NCI-H82 (cell line): ENCODE data around the gene SRPK3.

ENCODE experiments used
- DNase-seq: peaks from one replicate; lab custom pipeline; 2025; lab: John Stamatoyannopoulos, UW

The SRPK3 gene

DNA sequence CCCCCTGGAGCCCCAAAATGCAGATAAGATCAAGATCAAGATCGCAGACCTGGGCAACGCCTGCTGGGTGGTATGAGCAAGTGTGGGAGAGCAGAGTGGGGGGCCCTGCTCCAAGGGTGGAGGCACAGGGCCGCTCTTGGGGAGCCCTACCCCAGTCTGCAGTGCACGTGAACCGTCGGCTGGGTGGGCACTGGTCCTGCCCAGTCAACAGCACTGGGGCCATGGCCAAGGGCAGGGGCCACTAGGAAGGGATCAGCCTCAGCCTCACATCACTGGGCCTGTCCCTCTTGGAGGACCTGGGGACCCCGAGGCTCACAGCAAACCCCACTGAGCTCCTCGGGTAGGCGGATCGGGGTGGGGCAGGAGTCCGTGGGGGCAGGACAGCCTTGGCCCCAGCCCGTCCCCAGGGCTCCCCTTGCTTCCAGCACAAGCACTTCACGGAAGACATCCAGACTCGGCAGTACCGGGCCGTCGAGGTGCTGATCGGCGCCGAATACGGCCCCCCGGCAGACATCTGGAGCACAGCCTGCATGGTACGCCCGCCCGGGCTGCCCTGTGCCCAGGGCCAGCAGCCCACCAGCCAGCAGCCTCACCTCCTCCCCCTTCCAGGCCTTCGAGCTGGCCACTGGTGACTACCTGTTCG is 3.6 kb downstream of the SRPK3 start:
- no peak for DNase-seq

DNA sequence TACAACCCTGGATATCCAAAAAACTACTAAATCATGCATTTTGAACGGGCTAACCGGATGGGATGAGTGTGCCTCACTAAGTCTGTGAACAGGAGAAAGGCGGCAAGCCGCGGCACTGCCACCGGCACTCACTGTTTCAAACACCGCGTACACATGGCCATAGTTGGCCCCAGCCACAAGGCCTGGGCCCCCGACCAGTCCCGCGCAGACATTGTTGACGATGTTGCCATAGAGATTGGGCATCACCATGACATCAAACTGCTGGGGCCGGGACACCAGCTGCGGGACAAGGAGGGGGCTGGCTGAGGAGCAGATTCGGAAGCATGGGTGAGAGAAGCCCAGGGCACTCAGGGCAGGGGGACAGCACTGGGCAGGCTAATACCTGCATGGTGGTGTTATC is 5.8 kb downstream of the SRPK3 start:
- DNase-seq: no peak

GRCh38 chrX:153789654-153790053 is 8.8 kb downstream of the SRPK3 start:
- DNase-seq: no peak

GRCh38 chrX:153791104-153791852 is 10.4 kb downstream of the SRPK3 start:
- DNase-seq: no peak

- DNase-seq: no peak
These were observed 11.5 kb downstream of the SRPK3 start for GRCh38 chrX:153792368-153792767.

- no peak for DNase-seq
These were observed 12.4 kb downstream of the SRPK3 start for GRCh38 chrX:153793291-153793690.

DNA sequence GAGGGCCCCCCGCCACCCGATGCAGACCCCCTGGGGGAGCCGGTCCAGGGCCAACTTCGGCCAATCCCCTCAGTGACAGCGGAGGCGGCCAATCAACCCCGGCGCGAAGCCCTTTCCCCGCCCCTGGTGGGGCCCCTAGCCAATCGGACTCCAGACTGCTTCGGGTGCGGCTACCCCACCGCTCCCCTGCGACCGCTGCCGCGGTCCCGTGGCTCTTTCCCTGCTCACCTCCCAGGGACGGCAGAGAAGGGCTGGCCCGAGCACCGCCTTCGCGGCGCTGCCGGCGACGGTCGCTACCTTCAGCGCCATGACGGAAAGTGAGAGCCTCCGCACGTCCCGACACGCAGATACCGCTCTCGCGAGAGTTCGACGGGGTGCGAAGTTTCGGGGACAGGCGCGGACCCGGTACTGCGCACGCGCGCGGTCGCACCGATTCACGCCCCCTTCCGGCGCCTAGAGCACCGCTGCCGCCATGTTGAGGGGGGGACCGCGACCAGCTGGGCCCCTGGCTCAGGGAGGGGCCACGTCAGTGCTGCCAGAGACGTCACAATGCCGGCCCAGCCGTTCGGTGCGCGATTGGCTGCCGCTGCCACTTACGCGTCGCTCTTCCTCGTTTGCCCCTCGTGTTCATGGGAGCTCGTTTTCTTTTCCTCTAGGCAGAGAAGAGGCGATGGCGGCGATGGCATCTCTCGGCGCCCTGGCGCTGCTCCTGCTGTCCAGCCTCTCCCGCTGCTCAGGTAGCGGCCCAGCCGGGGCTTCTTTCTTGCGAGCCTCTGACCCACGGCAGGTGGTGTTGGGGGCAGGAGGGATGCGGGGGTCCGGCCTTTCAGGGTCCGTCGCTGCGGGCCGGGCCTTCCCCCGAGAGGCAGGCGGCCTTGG is 13.4 kb downstream of the SRPK3 start, which contains the start of the genes IDH3G and SSR4:
IDH3G (minus strand) TSS at position 358 of the 879 bp plus-strand sequence; CDS start at position 309, 49 bp downstream.
SSR4 (plus strand) TSS at position 651 of the 879 bp plus-strand sequence; CDS start at position 671, 20 bp downstream.
- peak; percentile 98 for DNase-seq

DNA sequence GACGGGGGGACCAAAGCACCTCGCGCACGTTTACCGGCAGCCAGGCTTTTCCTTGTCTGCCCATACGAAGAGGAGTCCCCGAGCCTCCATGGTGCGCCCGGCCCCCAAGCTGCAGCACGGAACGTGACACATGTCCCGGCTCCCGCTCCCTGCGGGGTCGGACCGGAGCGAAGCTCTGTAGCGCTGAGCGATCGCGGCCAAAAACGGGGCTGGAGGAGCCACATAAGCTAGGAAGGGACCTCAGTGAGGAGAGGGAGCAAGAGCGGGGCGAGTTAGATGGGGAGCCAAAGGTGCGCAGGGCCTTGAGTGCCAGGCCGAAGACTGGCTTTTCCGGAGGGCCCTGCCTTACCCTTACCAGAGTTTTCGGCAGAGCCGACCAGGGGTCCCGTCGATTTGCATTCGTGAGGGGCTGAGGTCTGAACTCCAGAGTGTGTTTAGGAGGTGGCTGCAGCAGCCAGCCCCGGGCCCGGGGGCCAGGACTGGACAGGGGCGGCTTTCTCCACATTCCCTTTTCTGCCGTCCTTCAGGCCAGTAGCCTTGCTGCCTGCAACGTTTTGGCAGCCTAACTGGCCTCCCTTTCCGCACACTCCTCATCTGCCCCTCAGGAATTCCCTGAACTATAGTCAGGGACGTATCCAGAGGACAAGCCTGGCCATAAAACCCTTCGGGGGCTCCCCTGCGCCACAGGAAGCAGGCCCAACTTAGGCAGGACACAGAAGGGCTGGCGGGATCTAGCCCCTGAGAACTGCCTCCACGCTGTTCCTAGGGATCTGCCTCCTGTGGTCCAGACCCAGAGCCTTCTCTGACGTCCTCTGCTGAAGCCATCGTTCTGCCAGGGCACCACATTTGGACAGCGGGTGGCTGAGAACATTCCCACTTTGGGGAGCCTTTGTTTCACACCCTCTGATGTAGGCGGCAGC is 14.3 kb downstream of the SRPK3 start:
- DNase-seq: no peak

- no peak for DNase-seq
These were observed 16.7 kb downstream of the SRPK3 start for GRCh38 chrX:153797415-153798015.

DNA sequence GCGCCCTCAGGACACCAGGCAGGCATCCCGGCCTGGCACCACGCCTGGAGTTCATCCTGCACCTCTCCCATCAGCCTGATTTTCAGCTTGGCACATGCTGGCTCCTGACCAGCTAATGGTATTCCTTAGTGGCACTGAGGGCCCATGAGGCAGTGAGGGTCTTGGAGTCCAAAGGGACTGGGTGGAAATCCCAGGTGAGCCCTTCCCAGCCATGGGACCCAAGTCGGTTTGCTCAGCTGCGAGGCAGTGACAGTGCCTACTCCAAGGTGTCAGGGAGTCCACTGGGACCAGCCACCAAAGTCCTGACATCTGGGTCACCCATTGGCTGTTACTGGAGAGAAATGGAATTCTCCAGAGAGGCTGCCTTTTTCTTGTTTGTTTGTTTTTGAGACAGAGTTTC is 18.5 kb downstream of the SRPK3 start:
- no peak for DNase-seq

- no peak for DNase-seq
These were observed 19.4 kb downstream of the SRPK3 start for GRCh38 chrX:153800177-153800722.

- no peak for DNase-seq
These were observed 19.9 kb downstream of the SRPK3 start for GRCh38 chrX:153800746-153801145.

- no peak for DNase-seq
These were observed 20.8 kb downstream of the SRPK3 start for GRCh38 chrX:153801669-153802068.

DNA sequence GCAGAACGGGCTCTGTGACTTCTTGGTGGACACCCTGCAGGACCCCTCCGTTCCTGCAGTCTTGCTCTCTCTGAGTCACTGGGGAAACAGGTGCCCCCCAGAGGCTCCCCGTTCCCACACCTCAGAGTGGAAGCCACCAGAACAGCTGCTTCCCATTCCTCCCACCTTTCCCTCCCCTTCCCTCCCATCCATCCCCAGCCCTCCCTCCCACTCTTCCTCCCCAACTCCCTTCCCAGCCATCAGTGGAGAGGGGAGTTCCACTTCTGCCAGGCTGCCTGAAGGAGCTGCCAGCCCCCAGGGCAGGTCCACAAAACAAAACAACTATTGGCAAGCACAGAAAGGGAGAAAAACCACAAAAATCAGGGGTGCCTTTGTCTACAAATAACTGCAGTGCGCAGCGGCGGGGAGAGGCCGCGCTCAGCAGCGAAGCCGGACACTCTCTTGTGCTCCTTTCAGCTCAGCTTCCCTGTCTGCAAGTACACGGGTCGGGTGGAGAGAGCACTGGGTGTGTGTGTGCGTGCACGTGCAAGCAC is 21.7 kb downstream of the SRPK3 start:
- no peak for DNase-seq

DNA sequence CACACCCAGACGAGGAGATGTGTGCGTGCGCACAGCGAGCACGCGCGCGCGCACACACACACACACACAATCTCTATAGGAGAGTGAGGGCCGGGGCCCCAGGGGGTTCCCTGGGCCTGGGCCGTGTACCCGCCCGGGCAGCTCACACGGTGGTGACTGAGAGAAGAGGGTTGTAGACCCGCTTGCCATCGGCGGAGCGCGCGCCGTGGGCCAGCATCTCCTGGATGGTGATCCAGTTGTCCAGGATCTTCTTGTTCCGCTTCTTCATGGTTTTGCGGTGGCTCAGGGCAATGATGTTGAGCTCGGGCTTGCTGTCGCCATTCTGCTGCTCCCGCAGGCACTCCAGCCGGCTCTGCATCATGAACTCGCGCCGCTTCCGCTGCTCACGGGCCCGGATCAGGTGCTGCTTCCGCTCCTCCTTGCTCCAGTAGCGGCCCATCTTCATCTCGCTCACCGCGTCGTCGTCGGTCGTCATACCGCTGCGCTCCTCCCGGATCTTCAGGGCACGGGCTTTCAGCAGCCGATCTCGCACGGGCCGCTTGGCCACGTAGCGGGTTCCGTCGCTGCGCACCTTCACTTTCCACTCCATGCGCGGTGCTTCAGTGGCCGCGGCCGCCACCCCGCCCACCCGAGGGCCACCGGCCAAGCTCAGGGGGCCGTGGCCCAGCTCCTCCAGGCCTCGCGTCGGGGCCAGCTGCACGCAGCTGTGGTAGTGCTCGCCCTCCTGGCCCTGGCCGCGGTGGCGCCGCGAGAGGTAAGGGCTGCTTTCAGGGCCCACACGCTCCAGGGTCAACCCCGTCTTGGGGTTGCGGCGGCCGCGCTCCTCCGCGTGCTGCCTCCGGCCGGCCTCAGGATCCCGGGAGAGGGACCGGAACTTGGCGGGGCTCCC is 22.6 kb downstream of the SRPK3 start:
- DNase-seq: no peak

DNA sequence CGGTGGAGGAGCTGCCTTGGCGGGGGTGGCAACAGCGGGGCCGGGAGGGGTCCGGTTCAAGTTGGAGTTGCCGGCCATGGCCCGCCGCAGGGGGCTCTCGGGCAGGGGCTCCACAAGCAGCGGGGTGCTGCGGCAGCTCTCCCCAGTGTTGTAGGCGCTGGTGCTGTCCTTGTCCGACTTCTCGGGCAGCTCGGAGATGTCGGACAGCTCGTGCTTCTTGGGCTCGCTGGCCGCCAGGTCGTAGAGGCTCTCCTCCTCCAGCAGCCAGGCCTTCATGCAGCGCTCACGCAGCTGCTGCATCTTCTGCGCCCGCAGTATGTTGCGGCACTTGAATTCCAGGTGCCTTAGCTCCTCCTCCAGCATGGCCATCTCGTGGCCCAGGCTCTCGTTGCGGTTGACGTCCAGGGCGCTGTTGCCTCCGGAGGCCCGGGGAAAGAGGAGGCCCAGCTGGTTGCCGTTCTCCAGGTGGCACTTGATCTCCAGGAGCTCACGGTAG is 23.3 kb downstream of the SRPK3 start:
- no peak for DNase-seq

DNA sequence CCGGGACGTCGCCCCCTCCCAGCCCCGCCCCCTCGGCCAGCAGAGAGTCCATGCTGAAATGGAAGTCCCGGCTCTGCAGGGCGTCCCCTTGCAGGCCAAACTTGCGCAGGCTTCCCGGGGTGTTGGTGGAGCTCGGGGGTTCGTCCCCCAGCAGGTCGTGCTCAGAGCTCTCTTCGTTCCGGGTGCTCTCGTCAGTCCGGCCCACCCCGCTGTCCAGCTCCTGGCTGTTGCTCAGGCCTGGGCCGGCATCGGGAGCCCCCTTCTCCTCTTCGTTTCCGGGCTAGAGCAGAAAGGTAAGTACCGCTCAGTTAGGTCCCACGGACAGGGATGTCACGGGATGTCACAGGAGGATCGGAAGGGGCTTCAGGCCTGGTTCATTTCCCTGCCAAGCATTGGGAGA is 23.8 kb downstream of the SRPK3 start:
- DNase-seq: no peak

GRCh38 chrX:153805436-153805835 is 24.6 kb downstream of the SRPK3 start:
- DNase-seq: no peak

DNA sequence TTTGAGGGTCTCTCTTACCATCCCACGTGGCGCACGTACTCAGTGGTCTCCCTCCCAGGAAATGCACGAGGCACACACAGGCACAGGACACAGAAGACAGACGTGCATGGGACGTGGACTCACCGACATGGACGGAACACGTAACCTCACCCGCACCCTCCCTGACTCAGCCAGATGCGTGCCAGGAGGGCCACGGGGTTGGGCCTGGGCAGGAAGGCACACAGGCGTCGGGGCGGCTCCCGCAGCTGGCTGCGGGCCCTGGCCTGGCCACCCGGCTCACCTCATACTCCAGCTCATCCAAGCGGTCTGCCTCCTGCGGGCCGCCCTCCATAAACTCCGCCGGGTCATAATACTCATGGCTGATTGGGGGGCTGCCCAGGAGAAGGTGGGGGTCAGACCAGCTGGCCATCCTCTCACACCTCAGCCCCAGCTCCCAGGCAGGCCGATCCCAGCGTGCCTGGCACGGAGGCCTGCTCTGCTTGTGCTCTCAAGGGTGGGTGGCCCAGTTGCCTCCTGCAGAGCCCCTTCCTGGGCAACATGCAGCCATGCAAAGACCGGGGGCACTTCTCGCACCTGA is 26.2 kb downstream of the SRPK3 start:
- no peak for DNase-seq
